GM12873 (cell line): ENCODE data around the gene BCAT1.

Experiments
- CTCF ChIP-seq: IDR thresholded peaks from 2 replicates; pipeline ENCODE4 v1.5.1; 2012; ENCODE audit warnings: low read depth, mild to moderate bottlenecking, moderate library complexity, low read length, control low read depth; ENCODE audit not compliant: insufficient read depth; ENCODE audit errors: missing control alignments

Gene BCAT1

GRCh38 chr12:24796876-24797275 lies 152.0 kb downstream of the BCAT1 start:
- no peak for TF ChIP-seq CTCF

- TF ChIP-seq CTCF = no peak
Measured at GRCh38 chr12:24795699-24796347, 153.1 kb downstream of the BCAT1 start.

GRCh38 chr12:24791622-24792021 lies 157.3 kb downstream of the BCAT1 start:
- TF ChIP-seq CTCF = no peak

- no peak for TF ChIP-seq CTCF
Measured at GRCh38 chr12:24788886-24789285, 160.0 kb downstream of the BCAT1 start.

- peak; percentile 25 for TF ChIP-seq CTCF
Measured at GRCh38 chr12:24780697-24781368, 168.1 kb downstream of the BCAT1 start.

- peak; percentile 50 for TF ChIP-seq CTCF
Measured at GRCh38 chr12:24778486-24779304, 170.2 kb downstream of the BCAT1 start.

- no peak for TF ChIP-seq CTCF
Measured at GRCh38 chr12:24777359-24777758, 171.5 kb downstream of the BCAT1 start.
